Fibroblast of the conjunctiva (primary cell): ENCODE results near the gene HM13.
"Not testable (repeated sequence)": the region's sequence is repeated elsewhere in the genome, so short reads cannot be mapped to it uniquely, and the experiment has no call there.

ENCODE experiments used
- DNase-seq: peaks from one replicate; pipeline ENCODE4 v3.0.0-alpha.2; 2010; ENCODE audit warnings: low read depth

Gene HM13

DNA sequence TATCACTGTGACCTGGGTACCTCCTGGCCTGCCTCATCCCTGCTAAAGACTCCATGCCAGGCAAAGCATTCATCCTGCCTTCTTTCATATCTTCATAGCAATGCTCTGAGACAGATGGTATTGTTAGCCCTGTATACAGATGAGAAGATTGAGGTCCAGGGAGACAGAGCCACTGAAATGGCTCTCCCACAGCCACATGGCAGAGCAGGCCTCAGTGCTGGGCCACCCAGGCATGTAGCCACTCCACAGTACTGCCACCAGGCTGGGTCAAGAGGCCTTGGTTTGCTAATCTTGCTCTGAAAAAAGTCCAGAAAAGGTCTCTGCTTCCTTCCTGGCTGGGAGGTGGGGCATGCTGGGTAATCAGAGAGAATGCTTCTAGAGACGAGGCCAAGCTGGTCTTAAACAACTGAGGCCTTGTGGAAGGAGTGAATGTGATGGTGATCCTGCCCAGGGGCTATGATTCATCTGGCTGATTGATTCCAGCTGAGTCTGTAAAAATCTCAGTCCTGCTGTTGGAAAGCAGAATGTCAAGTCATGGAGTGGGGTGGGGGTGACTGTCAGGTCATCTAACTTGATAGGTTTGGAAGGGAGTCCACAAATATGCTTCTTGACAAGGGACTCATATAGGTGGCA lies 29.8 kb downstream of the HM13 start:
- DNase-seq, result peak; percentile 95

DNA sequence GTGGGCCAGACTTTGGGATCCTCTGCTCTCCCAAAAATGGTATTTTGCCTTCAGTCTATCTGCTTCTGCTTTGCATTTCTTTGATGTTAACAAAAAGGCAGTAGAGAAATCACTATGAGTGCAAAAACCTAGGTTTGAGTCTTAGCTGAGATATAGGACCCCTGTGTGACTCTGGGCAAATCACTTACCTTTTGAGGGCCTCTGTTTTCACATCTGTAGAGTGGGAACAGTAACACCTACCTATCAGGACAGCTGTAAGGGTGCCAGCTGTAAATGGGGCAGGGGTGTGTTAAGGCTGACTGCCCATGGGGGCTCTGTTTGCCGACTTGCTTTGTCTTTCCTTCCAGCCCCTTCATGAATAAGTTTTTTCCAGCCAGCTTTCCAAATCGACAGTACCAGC lies 30.4 kb downstream of the HM13 start:
- no peak for DNase-seq

DNA sequence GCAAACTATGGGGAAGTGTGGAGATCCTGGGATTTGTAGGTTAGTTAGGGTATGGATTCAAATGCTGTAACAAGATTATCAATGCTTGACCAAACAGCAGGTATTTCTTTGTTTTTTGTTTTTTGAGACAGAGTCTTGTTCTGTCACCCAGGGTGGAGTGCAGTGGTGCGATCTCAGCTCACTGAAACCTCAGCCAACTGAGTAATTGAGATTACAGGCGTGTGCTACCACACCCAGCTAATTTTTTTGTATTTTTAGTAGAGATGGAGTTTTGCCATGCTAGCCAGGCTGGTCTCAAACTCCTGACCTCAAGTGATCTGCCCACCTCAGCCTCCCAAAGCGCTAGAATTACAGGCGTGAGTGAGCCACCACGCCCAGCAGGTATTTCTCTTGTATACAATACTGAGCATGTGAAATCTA lies 31.4 kb downstream of the HM13 start:
- DNase-seq, result not testable (repeated sequence)

DNA sequence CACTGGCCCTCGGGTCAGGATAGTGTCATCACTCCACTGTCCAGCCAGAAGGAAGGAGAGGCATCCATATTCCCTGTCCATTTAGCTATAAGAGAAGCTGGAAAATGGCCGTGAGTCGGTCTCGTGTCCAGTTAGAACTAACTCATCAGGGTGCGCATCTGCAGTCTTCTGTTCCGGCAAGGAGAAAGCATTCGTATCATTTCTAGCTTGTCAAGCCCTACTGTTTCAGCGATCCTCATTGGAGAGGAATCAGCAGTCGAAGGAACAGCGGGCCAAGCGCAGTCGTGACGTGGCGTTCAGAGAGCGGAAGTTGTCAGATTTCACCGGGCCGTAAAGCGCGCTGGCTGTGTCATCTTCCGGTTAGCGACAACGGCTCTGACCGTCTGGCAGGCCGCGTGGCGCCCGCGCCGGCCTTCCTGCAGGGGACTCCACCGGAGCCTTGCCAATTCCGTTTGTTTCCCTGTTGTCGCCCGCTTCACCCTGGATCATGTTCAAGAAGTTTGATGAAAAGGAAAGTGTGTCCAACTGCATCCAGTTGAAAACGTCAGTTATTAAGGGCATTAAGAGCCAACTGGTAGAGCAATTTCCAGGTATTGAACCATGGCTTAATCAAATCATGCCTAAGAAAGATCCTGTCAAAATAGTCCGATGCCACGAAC lies 32.9 kb downstream of the HM13 start:
- DNase-seq, result peak; percentile 76

DNA sequence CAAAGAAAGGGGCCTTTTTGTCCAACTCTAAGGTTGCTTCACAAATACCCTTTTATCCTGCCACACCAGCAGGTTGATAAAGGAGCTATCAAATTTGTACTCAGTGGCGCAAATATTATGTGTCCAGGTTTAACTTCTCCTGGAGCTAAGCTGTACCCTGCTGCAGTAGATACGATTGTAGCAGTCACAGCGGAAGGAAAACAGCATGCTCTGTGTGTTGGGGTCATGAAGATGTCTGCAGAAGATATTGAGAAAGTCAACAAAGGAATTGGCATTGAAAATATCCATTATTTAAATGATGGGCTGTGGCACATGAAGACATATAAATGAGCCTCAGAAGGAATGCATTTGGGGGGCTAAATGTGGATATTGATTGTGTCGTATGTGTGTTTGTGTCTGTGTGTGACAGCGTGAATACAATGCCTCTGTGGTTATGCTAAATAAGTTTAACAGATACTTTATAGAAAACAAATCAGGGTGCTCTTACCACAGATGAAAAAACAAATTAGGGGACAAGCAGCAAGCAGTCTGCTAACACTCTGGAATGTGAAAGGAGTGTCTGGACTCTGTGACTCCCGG lies 33.6 kb downstream of the HM13 start:
- no peak for DNase-seq

DNA sequence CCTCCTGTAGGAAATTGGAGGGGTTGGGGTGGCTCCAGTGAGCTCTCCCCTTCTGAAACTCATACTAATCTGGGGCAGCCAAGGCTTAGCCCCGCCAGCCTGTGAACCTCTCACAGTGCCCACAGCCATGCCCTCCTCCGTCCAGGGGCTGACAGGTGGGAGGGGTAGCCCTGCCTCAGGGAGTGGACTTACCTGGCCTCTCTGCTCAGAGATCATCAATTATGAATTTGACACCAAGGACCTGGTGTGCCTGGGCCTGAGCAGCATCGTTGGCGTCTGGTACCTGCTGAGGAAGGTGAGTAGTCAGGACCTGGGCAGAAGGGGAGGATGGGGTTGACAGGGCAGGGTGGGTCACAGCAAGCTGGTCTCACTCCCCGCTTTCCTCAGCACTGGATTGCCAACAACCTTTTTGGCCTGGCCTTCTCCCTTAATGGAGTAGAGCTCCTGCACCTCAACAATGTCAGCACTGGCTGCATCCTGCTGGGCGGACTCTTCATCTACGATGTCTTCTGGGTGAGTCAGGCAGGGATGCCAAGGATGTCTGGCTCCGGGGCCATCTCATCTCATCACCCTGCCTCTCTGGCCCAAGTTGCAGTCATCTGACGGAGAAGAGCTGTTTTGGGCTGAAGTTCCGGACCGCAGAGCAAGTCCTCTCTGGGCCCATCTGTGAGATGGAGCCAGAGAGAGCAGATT lies 34.7 kb downstream of the HM13 start:
- no peak for DNase-seq

DNA sequence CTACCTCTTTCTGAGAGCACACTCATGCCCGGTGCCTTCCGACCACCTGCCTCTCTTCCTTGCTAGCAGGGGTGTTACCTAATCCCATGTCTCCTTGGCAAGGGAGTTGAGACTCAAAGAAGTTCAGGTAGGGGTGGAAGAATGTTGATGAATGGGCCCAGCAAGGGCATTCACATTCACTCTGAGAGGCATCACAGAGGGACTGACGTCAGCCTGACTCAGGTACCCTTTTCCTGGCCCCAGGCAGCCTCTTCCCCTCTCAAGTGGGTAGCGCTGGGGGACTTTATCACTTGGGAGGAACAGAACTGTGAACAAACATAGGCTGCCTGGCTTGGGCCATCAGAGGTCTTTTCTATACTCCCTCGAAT lies 35.3 kb downstream of the HM13 start:
- no peak for DNase-seq

DNA sequence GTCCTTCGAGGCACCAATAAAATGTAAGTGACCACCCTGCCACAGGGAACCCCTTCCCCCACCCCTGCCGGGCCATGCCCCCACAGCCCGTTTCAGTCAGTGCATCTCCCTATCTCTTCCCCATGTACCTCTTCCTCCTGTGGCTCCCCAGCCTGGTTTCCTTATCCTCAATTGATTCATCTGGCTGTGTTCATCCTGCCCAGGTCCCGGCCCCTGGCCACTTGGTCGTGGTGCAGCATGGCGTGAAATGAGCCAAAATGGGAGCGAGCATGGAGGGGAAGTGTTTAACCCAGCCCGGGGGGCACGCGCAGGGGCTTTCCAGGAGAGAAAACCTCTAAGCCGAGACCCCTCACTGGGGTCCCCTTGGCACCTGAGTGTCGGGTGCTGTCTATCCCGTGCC lies 35.9 kb downstream of the HM13 start:
- DNase-seq, result no peak

DNA sequence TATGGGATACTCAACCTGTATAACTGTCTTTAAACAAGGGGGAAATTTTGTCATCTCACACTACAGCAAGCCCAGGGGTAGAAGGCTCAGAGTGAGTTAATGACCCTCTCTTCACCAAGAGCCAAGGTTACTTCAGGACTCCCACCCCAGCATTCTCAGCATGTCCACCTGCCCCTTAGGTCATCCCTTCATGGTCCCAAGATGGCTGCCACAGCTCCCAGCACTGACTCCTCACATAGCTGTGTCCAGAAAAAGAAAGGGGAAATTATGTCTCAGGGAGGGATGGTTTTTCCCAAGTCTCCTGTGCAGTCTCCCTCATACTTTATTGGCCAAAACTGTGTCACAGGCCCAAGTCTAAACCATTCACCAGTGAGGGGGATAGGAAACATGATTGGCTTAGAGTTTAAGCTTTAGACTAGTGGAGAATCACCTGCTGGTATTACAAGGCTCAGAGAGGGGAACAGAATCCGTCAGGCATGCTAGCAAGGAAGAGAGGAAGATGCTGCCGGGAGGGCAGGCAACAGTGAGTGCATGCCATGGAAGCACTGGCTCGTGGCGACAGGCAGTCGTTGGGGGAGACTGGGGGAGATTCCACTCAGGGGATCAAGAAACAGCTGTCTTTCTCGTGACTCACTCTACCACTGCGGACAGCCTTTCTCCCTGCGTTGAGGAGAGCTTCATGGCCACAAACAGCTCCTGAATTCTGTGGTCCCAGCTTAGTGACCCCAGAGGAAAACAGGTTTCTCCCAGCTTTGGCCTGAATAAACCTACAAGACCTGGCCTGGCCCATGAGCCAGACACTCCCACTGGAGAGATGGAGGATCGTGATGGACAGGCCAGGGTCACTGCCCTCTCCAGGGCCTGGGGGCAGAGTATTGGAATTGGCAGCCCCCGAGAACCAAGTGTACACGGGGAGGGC lies 37.2 kb downstream of the HM13 start:
- no peak for DNase-seq

DNA sequence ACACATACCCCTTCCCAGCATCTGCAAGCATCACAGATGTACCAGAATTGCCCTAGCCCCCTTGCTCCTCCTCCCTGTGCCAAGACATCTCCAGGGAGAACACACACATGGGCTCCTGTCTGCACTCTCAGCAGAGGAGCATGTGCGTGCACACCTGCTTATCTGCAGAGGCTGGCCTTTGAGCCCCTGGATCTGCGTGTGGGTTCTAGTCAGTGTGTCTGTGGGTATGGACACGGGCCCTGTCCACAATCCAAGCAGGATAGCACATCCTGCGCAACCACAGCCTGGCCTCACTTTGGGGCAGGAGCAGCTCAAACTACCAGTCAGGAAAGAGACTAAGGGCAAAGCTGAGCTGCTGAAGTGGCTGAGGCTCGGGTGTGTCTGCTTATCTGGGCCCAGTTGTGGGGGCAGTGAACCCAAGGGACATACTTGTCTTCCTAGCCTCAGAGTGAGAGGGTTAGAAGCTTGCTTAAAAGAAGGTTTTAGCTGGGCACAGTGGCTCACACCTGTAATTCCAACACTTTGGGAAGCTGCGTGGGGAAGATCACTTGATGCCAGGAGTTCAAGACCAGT lies 41.0 kb downstream of the HM13 start:
- no peak for DNase-seq

DNA sequence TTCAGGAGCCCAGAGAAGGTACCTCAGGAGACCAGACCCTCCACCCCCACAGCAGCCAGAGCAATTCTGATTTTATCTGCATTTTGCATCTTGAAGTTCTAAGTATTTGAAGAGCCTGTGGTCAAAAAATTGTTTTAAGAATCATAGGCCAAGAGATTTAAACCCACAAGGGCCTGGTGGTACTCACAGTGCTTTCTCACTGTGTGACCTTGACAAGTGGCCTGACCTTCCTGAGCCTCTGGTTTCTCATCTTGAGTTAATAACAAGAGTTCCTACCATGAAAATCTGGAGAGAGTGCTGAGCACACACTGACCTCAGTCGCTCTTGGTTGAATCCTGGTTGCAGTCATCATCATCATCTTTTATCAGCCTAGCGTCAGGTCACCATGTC lies 45.5 kb downstream of the HM13 start:
- no peak for DNase-seq

DNA sequence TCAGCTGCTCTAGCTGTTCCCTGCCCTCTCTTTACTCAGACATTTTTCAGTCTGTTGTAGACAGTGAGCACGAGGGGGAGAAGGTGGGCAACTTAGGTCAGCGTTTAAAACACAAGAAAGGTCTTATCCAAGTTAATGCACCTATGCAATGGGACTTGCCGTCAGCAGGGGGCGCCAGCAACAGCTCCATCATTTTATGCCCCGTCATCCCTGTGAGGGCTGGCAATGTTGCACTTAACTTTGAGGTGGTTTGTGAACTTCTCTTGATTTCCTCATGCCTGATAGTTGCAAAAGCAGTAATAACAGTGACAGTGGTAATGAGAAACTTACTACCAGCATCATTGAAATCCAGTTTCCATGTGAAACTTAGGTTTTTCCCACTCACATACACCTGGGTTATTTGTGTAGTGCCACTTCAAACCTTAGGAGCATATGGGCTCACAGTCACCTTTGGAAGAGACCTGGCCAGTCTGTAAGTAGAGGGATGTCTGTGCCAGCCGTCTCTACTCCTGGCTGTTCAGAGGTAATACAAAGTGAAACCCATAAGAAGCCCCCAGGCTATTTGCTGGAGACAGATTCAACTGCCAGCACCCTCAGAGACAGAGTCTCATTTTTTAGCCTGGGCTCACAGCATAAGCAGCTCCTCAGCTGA lies 46.0 kb downstream of the HM13 start:
- DNase-seq, result peak; percentile 73

DNA sequence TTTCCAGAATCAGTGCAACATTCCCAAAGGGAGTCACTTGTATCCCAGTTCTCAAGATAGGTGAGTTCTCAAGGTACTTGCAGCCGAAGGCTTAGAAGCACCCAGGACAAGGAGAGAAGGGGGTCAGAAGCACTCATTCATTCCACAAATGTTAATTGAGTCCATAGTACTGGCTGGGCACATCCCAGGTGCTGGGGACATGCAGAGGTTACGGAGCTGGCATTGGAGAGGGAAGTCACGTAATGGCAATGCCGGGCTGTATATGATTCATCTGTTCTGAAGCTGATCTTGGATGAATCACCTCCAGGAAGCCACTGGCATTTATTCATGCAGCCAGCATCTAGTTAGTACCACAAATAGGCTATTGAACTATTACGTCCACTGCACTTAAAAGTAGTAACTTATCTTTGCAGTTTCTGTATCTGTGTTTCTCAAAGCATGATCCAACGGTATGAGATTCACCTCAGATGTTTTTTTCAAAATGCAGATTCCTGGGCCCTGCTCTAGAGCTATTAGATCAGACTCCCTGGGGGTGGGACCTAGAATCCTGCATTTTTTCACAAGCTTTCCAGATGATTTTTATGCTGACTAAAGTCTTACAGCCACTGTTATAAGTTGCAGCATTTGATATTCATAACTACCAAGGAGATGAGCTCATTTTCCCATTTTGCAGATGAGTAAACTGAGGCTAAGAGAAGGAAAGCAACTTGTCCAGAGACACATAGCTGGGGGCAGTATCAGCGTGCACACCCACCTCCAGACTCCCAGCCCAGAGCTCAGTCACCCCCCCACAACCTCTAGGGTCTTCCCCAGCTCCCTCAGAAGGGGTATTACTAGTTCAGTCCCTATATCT lies 46.7 kb downstream of the HM13 start:
- peak; percentile 89 for DNase-seq

DNA sequence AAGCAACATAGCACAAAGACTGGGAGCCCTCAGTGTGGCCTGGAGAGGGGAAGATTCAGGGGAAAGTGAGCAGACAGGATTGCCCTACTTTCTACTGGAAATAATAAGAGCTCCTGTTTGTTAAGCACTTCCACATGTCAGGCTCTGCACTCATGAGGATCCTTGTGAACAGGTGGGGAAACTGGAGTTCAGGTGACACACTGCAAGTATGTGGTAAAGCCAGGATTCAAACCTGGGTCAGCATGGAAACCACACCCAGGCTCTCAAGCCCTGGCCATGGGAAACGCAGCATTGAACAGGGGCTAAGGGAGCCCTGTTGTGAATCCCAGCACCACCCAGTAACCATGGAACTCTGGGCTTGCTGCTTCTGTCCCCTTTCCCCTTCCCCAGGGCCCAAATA lies 48.0 kb downstream of the HM13 start:
- DNase-seq, result no peak

DNA sequence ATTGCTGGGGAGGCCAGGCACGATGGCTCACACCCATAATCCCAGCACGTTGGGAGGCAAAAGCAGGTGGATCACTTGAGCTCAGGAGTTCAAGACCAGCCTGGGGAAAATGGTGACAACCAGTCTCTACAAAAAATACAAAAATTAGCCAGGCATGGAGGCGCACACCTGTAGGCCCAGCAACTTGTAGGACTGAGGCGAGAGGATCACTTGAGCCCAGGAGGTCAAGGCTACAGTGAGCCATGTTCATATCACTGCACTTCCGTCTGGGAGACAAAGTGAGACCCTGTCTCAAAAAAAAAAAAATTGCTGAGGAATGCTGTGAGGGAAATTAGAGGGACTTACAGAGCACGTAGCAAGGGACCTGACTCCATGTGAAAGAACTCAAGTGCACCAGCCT lies 50.0 kb downstream of the HM13 start:
- no peak for DNase-seq

DNA sequence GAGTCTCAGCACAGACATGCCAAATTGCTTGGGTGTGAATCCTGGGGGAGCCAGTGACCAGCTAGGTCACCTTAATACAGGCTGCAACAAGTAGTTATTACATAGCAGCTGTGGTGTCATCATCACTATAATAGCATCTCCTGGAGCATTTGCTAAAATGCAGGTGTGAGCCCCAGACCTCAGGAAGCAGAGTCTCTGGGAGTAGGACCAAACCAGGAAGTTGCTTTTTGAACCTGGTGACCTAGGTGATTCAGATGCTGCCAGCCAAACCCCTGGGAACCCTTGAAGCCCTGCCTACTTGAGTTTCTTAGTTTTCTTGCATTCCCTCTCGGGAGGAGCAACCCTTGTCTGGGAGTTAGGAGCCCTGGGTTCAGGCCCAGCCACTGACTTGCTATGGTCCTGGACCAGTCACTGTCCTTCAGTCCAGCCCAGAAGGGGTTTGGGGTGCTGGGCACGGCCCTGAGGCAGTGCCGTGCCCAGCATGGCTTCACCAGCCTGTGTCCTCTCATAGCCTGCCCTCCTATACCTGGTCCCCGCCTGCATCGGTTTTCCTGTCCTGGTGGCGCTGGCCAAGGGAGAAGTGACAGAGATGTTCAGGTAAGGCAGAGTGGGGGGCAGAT lies 51.6 kb downstream of the HM13 start:
- no peak for DNase-seq

DNA sequence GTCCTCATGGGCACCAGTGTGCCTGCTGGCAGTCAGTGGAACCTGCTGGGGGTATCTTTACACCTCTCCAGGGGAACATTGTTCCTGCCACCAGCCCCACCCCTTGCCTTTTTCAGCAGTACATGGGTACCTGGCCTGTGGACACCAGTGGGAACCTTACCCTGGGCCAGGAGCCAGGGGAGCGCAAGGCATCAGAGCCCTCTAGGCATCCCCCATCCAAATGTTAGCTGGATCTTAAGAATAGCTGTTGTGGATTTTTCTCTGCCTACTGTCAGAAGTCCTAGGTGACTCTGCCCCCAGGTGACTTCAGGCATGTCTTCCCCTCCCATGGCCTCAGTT lies 52.0 kb downstream of the HM13 start:
- no peak for DNase-seq

DNA sequence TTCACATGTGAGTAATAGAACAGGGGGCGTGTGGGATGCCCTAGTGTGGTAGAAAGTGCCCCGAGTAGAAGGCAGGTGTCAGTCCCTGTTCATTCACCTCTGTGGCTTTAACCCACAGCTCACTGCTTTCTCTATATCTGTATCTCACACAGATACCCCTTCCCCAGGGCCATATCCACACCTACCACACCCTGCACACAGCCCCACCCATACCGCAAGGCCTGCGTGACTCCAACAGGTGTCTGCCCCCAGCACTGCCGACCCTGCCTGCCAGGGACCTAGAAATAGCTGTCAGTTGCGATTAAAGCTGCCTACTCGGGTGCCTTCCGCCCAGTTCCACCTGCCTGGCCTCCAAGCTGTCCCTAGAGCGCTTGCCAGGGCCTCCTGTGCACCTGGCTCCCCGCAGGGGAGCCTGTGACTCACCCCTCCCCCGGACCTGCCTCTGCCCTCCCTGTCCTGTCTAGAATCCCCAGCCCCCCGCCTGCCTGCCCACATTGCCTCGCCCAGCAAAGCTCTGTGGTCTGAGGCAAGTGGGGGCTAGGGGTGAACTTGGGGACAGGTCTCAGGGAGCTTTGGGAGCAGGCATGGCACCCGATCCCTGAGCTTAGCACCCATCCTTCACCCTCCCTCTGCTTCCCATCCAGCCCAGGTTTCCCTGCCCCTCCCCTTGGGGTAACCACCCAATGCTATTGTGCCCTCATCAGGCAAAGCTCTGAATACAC lies 52.6 kb downstream of the HM13 start:
- no peak for DNase-seq

DNA sequence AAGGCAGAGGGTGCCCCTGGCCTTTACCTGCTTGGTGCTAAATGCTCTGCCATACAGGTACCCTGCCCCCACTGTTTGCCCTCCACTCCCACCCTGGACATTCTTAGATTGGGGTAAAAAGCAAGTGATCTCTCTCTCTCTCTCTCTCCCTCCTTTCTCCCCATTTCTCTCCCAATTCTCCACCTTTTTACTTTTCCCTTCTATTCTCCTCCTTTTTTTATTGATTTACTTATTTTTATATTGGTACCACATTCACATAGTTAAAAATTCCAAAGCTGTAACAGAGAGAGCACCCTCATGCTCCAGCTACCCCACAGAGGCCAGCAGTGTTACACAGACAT lies 53.1 kb downstream of the HM13 start:
- no peak for DNase-seq
